RWPE2 (cell line): ENCODE results near the gene YARS2.

Source experiments
- ATAC-seq: fragments of 200-7000 bp; cut with Tn5 transposase; 3 replicates; pipeline ENCODE4 v1.9.1; 2021; ENCODE audit warnings: low read depth
- DNase-seq: peaks from one replicate; pipeline ENCODE4 v3.0.0-alpha.2; 2020; ENCODE audit warnings: low spot score
- H3K27ac ChIP-seq: fragments of 450-650 bp; 2 replicates; pipeline ENCODE4 v1.5.1; 2017; ENCODE audit warnings: mild to moderate bottlenecking; ENCODE audit not compliant: poor library complexity, severe bottlenecking
- H3K27me3 ChIP-seq: fragments of 250-450 bp; sonication (Bioruptor Pico); 2 replicates; pipeline ENCODE4 v1.5.1; 2021; ENCODE audit warnings: mild to moderate bottlenecking, moderate library complexity; ENCODE audit not compliant: insufficient read depth, poor library complexity, severe bottlenecking
- H3K36me3 ChIP-seq: fragments of 250-450 bp; sonication (Bioruptor Pico); 2 replicates; pipeline ENCODE4 v1.5.1; 2020; ENCODE audit warnings: low read depth, mild to moderate bottlenecking, moderate library complexity
- H3K4me1 ChIP-seq: fragments of 250-450 bp; sonication (Bioruptor Pico); 2 replicates; pipeline ENCODE4 v1.5.1; 2021; ENCODE audit warnings: mild to moderate bottlenecking, moderate library complexity; ENCODE audit not compliant: insufficient read depth, poor library complexity, severe bottlenecking
- H3K4me3 ChIP-seq: fragments of 250-450 bp; sonication (Bioruptor Pico); 2 replicates; pipeline ENCODE4 v1.5.1; 2021; ENCODE audit warnings: mild to moderate bottlenecking, moderate library complexity; ENCODE audit not compliant: severe bottlenecking
- H3K9me3 ChIP-seq: fragments of 250-450 bp; sonication (Bioruptor Pico); 2 replicates; pipeline ENCODE4 v1.5.1; 2021; ENCODE audit warnings: mild to moderate bottlenecking, moderate library complexity; ENCODE audit not compliant: severe bottlenecking
- CTCF ChIP-seq: fragments of 450-650 bp; IDR thresholded peaks from one replicate; pipeline ENCODE4 v1.5.1; 2017; ENCODE audit warnings: mild to moderate bottlenecking, moderate library complexity; ENCODE audit not compliant: poor library complexity, severe bottlenecking

Gene YARS2

GRCh38 chr12:32789916-32790315 is 34.2 kb upstream of the YARS2 start:
- Histone ChIP-seq H3K27me3 (no peaks in the 10 kb centered on the region), H3K4me1 (no peaks in the 10 kb centered on the region), H3K27ac (no peak overlapping the region), H3K36me3 (peaks cover 21% of the 10 kb centered on the region), H3K4me3 (no peak overlapping the region), H3K9me3 (no peaks in the 10 kb centered on the region)
- DNase-seq (no peak), ATAC-seq (no peak)
- no peak for TF ChIP-seq CTCF

- no peaks in the 10 kb centered on the region for H3K4me1 ChIP-seq
- no peak overlapping the region for H3K27ac ChIP-seq
- DNase-seq = no peak
- H3K4me3 ChIP-seq = no peak overlapping the region
- H3K27me3 ChIP-seq = no peaks in the 10 kb centered on the region
- no peak for TF ChIP-seq CTCF
- no peaks in the 10 kb centered on the region for H3K9me3 ChIP-seq
- H3K36me3 ChIP-seq = peaks cover 21% of the 10 kb centered on the region
- ATAC-seq = no peak
Observed at GRCh38 chr12:32789446-32789845, 33.7 kb upstream of the YARS2 start.

GRCh38 chr12:32788405-32788804 is 32.7 kb upstream of the YARS2 start:
- Histone ChIP-seq H3K9me3 (no peaks in the 10 kb centered on the region), H3K4me3 (no peak overlapping the region), H3K27ac (no peak overlapping the region), H3K27me3 (no peaks in the 10 kb centered on the region), H3K36me3 (peaks cover 14% of the 10 kb centered on the region), H3K4me1 (no peaks in the 10 kb centered on the region)
- ATAC-seq = no peak
- DNase-seq = no peak
- no peak for TF ChIP-seq CTCF

GRCh38 chr12:32785557-32785956 is 29.9 kb upstream of the YARS2 start:
- Histone ChIP-seq H3K4me1 (no peaks in the 10 kb centered on the region), H3K4me3 (no peak overlapping the region), H3K27ac (no peak overlapping the region), H3K27me3 (no peaks in the 10 kb centered on the region), H3K36me3 (peaks cover 4% of the 10 kb centered on the region; the same call in 1 of the 2 replicates), H3K9me3 (no peaks in the 10 kb centered on the region)
- ATAC-seq = no peak
- no peak for TF ChIP-seq CTCF
- DNase-seq = no peak

GRCh38 chr12:32783029-32783428 is 27.3 kb upstream of the YARS2 start:
- Histone ChIP-seq H3K27ac (no peak overlapping the region), H3K36me3 (no peaks in the 10 kb centered on the region), H3K27me3 (no peaks in the 10 kb centered on the region), H3K4me1 (peaks cover 3% of the 10 kb centered on the region), H3K4me3 (no peak overlapping the region), H3K9me3 (no peaks in the 10 kb centered on the region)
- no peak for DNase-seq
- no peak for TF ChIP-seq CTCF
- no peak for ATAC-seq
